ENCODE results near the gene ACSS1. TPM values are rescaled to one million over a fixed set of nuclear protein-coding genes. Genes with fewer than 3 reads are reported as not detected.

The ACSS1 gene
- total RNA-seq, 1 experiment from 2014 or later = 2.3 TPM

- Histone ChIP-seq H2AFZ (ENCODE audit: low read length) (no peak overlapping the region), H3F3A (ENCODE audit: low read length, unreplicated experiment) (no peaks in the 10 kb centered on the region), H3K9me3 (ENCODE audit: low read length) (no peaks in the 10 kb centered on the region), H3K27ac (ENCODE audit: low read length) (no peak overlapping the region), H3K9me2 (replicated peaks; ENCODE audit: low read length) (no peaks in the 10 kb centered on the region), H3K9ac (ENCODE audit: low read length) (no peak overlapping the region), H3K4me3 (ENCODE audit: low read length) (no peak overlapping the region), H3K27me3 (ENCODE audit: low read length) (no peaks in the 10 kb centered on the region), H4K20me1 (ENCODE audit: low read length) (no peaks in the 10 kb centered on the region), H3K36me3 (ENCODE audit: low read depth, low read length) (no peaks in the 10 kb centered on the region), H3K4me1 (ENCODE audit: insufficient read depth, low read length) (peaks cover 23% of the 10 kb centered on the region), H3K79me2 (ENCODE audit: low read length) (no peaks in the 10 kb centered on the region), H3K4me2 (ENCODE audit: low read length) (no peak overlapping the region)
- BruUV-seq (replicated peaks) = no TSS peak
- no peak for TF ChIP-seq CTCF (conservative IDR thresholded peaks at IDR 0.05; ENCODE audit: low read depth, low read length)
- ChIA-PET POLR2A (ENCODE audit: unreplicated experiment) (no interaction called here), CTCF (no interaction called here)
- ATAC-seq (no peak), DNase-seq (no peak)
- intact Hi-C loops (cut with micrococcal nuclease) = no loop called here
Observed at GRCh38 chr20:25020901-25021301, 37.0 kb downstream of the ACSS1 start.

- DNase-seq = no peak
- H3K79me2 ChIP-seq (ENCODE audit: low read length) = no peaks in the 10 kb centered on the region
- H3K4me2 ChIP-seq (ENCODE audit: low read length) = no peak overlapping the region
- ChIA-PET POLR2A (ENCODE audit: unreplicated experiment) (no interaction called here), CTCF (no interaction called here)
- no peaks in the 10 kb centered on the region for H3F3A ChIP-seq (ENCODE audit: low read length, unreplicated experiment)
- no peak overlapping the region for H3K27ac ChIP-seq (ENCODE audit: low read length)
- H2AFZ ChIP-seq (ENCODE audit: low read length) = no peak overlapping the region
- no peaks in the 10 kb centered on the region for H4K20me1 ChIP-seq (ENCODE audit: low read length)
- H3K4me1 ChIP-seq (ENCODE audit: insufficient read depth, low read length) = peaks cover 23% of the 10 kb centered on the region
- H3K9me3 ChIP-seq (ENCODE audit: low read length) = no peaks in the 10 kb centered on the region
- ATAC-seq = no peak
- H3K4me3 ChIP-seq (ENCODE audit: low read length) = no peak overlapping the region
- H3K36me3 ChIP-seq (ENCODE audit: low read depth, low read length) = no peaks in the 10 kb centered on the region
- intact Hi-C loops (cut with micrococcal nuclease) = no loop called here
- no TSS peak for BruUV-seq (replicated peaks)
- no peaks in the 10 kb centered on the region for H3K27me3 ChIP-seq (ENCODE audit: low read length)
- no peaks in the 10 kb centered on the region for H3K9me2 ChIP-seq (replicated peaks; ENCODE audit: low read length)
- no peak overlapping the region for H3K9ac ChIP-seq (ENCODE audit: low read length)
- no peak for TF ChIP-seq EZH2phosphoT487 (IDR thresholded peaks at IDR 0.05; ENCODE audit: borderline replicate concordance, low read length)
- TF ChIP-seq CTCF (conservative IDR thresholded peaks at IDR 0.05; ENCODE audit: low read depth, low read length) = no peak
- TF ChIP-seq EZH2 (IDR thresholded peaks at IDR 0.05; ENCODE audit: low read length, unreplicated experiment) = no peak
Observed at GRCh38 chr20:25020345-25020744, 37.6 kb downstream of the ACSS1 start.

GRCh38 chr20:25019381-25020155, 38.4 kb downstream of the ACSS1 start:
- no peak overlapping the region for H3K4me2 ChIP-seq (ENCODE audit: low read length)
- H3K36me3 ChIP-seq (ENCODE audit: low read depth, low read length) = no peaks in the 10 kb centered on the region
- intact Hi-C loops (cut with micrococcal nuclease) = no loop called here
- H3K4me1 ChIP-seq (ENCODE audit: insufficient read depth, low read length) = peaks cover 23% of the 10 kb centered on the region
- H3K27me3 ChIP-seq (ENCODE audit: low read length) = no peaks in the 10 kb centered on the region
- POLR2A ChIA-PET (ENCODE audit: unreplicated experiment) = no interaction called here
- no peak for DNase-seq
- CTCF ChIA-PET = no interaction called here
- no peak overlapping the region for H2AFZ ChIP-seq (ENCODE audit: low read length)
- no peaks in the 10 kb centered on the region for H3F3A ChIP-seq (ENCODE audit: low read length, unreplicated experiment)
- no peak overlapping the region for H3K4me3 ChIP-seq (ENCODE audit: low read length)
- no peaks in the 10 kb centered on the region for H3K79me2 ChIP-seq (ENCODE audit: low read length)
- no peaks in the 10 kb centered on the region for H4K20me1 ChIP-seq (ENCODE audit: low read length)
- no peaks in the 10 kb centered on the region for H3K9me3 ChIP-seq (ENCODE audit: low read length)
- no peak for ATAC-seq
- TF ChIP-seq CTCF (conservative IDR thresholded peaks at IDR 0.05; ENCODE audit: low read depth, low read length) = no peak
- TF ChIP-seq EZH2 (IDR thresholded peaks at IDR 0.05; ENCODE audit: low read length, unreplicated experiment) = no peak
- no peaks in the 10 kb centered on the region for H3K9me2 ChIP-seq (replicated peaks; ENCODE audit: low read length)
- no TSS peak for BruUV-seq (replicated peaks)
- H3K9ac ChIP-seq (ENCODE audit: low read length) = no peak overlapping the region
- no peak overlapping the region for H3K27ac ChIP-seq (ENCODE audit: low read length)
